Measurements from ENCODE around the gene ARHGAP25.

Gene ARHGAP25

GRCh38 chr2:68813596-68813995, 79.0 kb downstream of the ARHGAP25 start:
- TF ChIP-seq NFIC (IDR thresholded peaks at IDR 0.05) (no peak), EGR1 (IDR thresholded peaks at IDR 0.05) (no peak), EP300 (IDR thresholded peaks at IDR 0.05; ENCODE audit: borderline replicate concordance) (no peak), YY1 (IDR thresholded peaks at IDR 0.05; ENCODE audit: low read depth) (no peak), CEBPB (IDR thresholded peaks at IDR 0.05) (no peak), FOXM1 (IDR thresholded peaks at IDR 0.05; ENCODE audit: borderline replicate concordance, low read depth) (no peak), ZBTB7A (IDR thresholded peaks at IDR 0.05; ENCODE audit: low read depth) (no peak), TCF12 (IDR thresholded peaks at IDR 0.05; ENCODE audit: low read depth) (no peak), REST (IDR thresholded peaks at IDR 0.05; ENCODE audit: low read depth) (no peak), TAF1 (IDR thresholded peaks at IDR 0.05; ENCODE audit: low read depth) (no peak)
- TF ChIP-seq, protein P1, sequence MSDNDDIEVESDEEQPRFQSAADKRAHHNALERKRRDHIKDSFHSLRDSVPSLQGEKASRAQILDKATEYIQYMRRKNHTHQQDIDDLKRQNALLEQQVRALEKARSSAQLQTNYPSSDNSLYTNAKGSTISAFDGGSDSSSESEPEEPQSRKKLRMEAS (IDR thresholded peaks at IDR 0.05) = no peak
- TF ChIP-seq, protein P2, sequence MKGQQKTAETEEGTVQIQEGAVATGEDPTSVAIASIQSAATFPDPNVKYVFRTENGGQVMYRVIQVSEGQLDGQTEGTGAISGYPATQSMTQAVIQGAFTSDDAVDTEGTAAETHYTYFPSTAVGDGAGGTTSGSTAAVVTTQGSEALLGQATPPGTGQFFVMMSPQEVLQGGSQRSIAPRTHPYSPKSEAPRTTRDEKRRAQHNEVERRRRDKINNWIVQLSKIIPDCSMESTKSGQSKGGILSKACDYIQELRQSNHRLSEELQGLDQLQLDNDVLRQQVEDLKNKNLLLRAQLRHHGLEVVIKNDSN (IDR thresholded peaks at IDR 0.05) = no peak

- TF ChIP-seq CEBPB (IDR thresholded peaks at IDR 0.05) = no peak
- TF ChIP-seq REST (IDR thresholded peaks at IDR 0.05; ENCODE audit: low read depth) = no peak
- no peak for TF ChIP-seq CREB1 (IDR thresholded peaks at IDR 0.05; ENCODE audit: low read depth)
- no peak for TF ChIP-seq ZBTB7A (IDR thresholded peaks at IDR 0.05; ENCODE audit: low read depth)
- TF ChIP-seq TAF1 (IDR thresholded peaks at IDR 0.05; ENCODE audit: low read depth) = no peak
- TF ChIP-seq, protein P1 (IDR thresholded peaks at IDR 0.05) = no peak
- TF ChIP-seq RAD21 (IDR thresholded peaks at IDR 0.05; ENCODE audit: low read depth) = no peak
These were observed 82.7 kb downstream of the ARHGAP25 start for GRCh38 chr2:68817306-68817705.

GRCh38 chr2:68819556-68819955, 84.9 kb downstream of the ARHGAP25 start:
- TF ChIP-seq YY1 (IDR thresholded peaks at IDR 0.05; ENCODE audit: low read depth) = no peak
- TF ChIP-seq EGR1 (IDR thresholded peaks at IDR 0.05) = no peak
- no peak for TF ChIP-seq REST (IDR thresholded peaks at IDR 0.05; ENCODE audit: low read depth)
- TF ChIP-seq RAD21 (IDR thresholded peaks at IDR 0.05; ENCODE audit: low read depth) = no peak
- TF ChIP-seq FOXM1 (IDR thresholded peaks at IDR 0.05; ENCODE audit: borderline replicate concordance, low read depth) = no peak
- TF ChIP-seq, protein P2 (IDR thresholded peaks at IDR 0.05) = no peak
- TF ChIP-seq TAF1 (IDR thresholded peaks at IDR 0.05; ENCODE audit: low read depth) = no peak
- TF ChIP-seq TCF12 (IDR thresholded peaks at IDR 0.05; ENCODE audit: low read depth) = no peak
- no peak for TF ChIP-seq EP300 (IDR thresholded peaks at IDR 0.05; ENCODE audit: borderline replicate concordance)
- TF ChIP-seq CREB1 (IDR thresholded peaks at IDR 0.05; ENCODE audit: low read depth) = no peak
- TF ChIP-seq CEBPB (IDR thresholded peaks at IDR 0.05) = no peak
- no peak for TF ChIP-seq NFIC (IDR thresholded peaks at IDR 0.05)

GRCh38 chr2:68822207-68822872, 87.7 kb downstream of the ARHGAP25 start:
- TF ChIP-seq, protein P1 (IDR thresholded peaks at IDR 0.05) = no peak
- no peak for TF ChIP-seq YY1 (IDR thresholded peaks at IDR 0.05; ENCODE audit: low read depth)
- TF ChIP-seq CREB1 (IDR thresholded peaks at IDR 0.05; ENCODE audit: low read depth) = no peak
- TF ChIP-seq EGR1 (IDR thresholded peaks at IDR 0.05) = no peak
- TF ChIP-seq RAD21 (IDR thresholded peaks at IDR 0.05; ENCODE audit: low read depth) = no peak
- TF ChIP-seq, protein P2 (IDR thresholded peaks at IDR 0.05) = no peak

All from Ishikawa (cell line).